GM21619 (cell line): ENCODE data around the gene DENND2C.

ENCODE experiments used
- ATAC-seq: cut with Tn5 transposase; IDR thresholded peaks from one replicate; pipeline ENCODE4 v1.9.1; 2021; ENCODE audit not compliant: unreplicated experiment

Gene DENND2C

GRCh38 chr1:114688526-114688925 lies 18.7 kb upstream of the DENND2C start:
- ATAC-seq, result no peak

- ATAC-seq, result no peak
Measured at GRCh38 chr1:114685851-114686250, 16.0 kb upstream of the DENND2C start.

- ATAC-seq, result no peak
Measured at GRCh38 chr1:114677691-114678090, 7.8 kb upstream of the DENND2C start.

- ATAC-seq, result no peak
Measured at GRCh38 chr1:114676115-114676514, 6.3 kb upstream of the DENND2C start.

- no peak for ATAC-seq
Measured at GRCh38 chr1:114671939-114672275, 2.1 kb upstream of the DENND2C start.

GRCh38 chr1:114671011-114671938 lies 1.4 kb upstream of the DENND2C start:
- ATAC-seq, result no peak

GRCh38 chr1:114670083-114671010 lies 498 bp upstream of the DENND2C start:
- ATAC-seq, result peak; percentile 99

- ATAC-seq, result no peak
Measured at GRCh38 chr1:114668784-114669561, 876 bp downstream of the DENND2C start.

- no peak for ATAC-seq
Measured at GRCh38 chr1:114668373-114668772, 1.5 kb downstream of the DENND2C start.

- no peak for ATAC-seq
Measured at GRCh38 chr1:114666954-114667353, 2.9 kb downstream of the DENND2C start.

- no peak for ATAC-seq
Measured at GRCh38 chr1:114660238-114660637, 9.6 kb downstream of the DENND2C start.

- ATAC-seq, result no peak
Measured at GRCh38 chr1:114651893-114652292, 18.0 kb downstream of the DENND2C start.

GRCh38 chr1:114648503-114648902 lies 21.3 kb downstream of the DENND2C start:
- ATAC-seq, result no peak

- ATAC-seq, result no peak
Measured at GRCh38 chr1:114641377-114641776, 28.5 kb downstream of the DENND2C start.

GRCh38 chr1:114638910-114639309 lies 30.9 kb downstream of the DENND2C start:
- no peak for ATAC-seq

GRCh38 chr1:114632427-114632826 lies 37.4 kb downstream of the DENND2C start:
- ATAC-seq, result no peak

- no peak for ATAC-seq
Measured at GRCh38 chr1:114627107-114627506, 42.7 kb downstream of the DENND2C start.

- ATAC-seq, result no peak
Measured at GRCh38 chr1:114623364-114623763, 46.5 kb downstream of the DENND2C start.

- no peak for ATAC-seq
Measured at GRCh38 chr1:114620419-114620818, 49.4 kb downstream of the DENND2C start.

GRCh38 chr1:114618606-114619005 lies 51.2 kb downstream of the DENND2C start:
- no peak for ATAC-seq
